Measurements from ENCODE around the gene UBAP2. TPM values are rescaled to one million over a fixed set of nuclear protein-coding genes. Genes with fewer than 3 reads are reported as not detected.

The UBAP2 gene
- total RNA-seq, 1 experiment from 2014 or later = 33.4 TPM

DNA sequence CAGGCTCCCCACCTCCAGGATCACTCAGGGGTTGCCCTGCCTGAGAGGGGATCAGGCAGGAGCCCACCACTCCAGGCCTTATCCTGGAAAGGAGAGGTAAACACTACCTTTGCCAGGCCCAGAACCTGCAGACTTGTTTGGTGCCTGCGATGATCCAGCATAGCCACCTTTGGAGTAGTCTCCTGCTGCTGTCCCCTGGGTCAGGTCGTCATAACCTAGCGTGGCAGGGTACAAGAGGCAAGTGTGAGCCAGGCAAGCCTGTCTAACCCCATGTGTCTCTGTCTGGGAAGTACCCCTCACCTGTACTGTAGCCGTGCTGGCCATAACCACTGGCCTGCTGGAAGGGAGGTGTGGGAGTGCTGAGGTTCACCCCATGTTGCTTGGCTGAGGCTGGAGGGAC lies 125.6 kb downstream of the UBAP2 start:
- no TSS peak for BruUV-seq (replicated peaks)
- DNase-seq (ENCODE audit: unreplicated experiment) = no peak
- no peaks in the 10 kb centered on the region for H3K27me3 Mint-ChIP-seq (ENCODE audit: insufficient read depth, unreplicated experiment)
- H3K4me1 Mint-ChIP-seq (ENCODE audit: insufficient read depth, unreplicated experiment) = no peaks in the 10 kb centered on the region
- intact Hi-C loops (cut with micrococcal nuclease) = loop anchor here (10.0 kb wide), 1 partner anchor 108 kb away; the partner anchor contains the start of gene UBE2R2
- no peak overlapping the region for H3K4me3 Mint-ChIP-seq (ENCODE audit: unreplicated experiment)
- TF ChIP-seq, protein P1, sequence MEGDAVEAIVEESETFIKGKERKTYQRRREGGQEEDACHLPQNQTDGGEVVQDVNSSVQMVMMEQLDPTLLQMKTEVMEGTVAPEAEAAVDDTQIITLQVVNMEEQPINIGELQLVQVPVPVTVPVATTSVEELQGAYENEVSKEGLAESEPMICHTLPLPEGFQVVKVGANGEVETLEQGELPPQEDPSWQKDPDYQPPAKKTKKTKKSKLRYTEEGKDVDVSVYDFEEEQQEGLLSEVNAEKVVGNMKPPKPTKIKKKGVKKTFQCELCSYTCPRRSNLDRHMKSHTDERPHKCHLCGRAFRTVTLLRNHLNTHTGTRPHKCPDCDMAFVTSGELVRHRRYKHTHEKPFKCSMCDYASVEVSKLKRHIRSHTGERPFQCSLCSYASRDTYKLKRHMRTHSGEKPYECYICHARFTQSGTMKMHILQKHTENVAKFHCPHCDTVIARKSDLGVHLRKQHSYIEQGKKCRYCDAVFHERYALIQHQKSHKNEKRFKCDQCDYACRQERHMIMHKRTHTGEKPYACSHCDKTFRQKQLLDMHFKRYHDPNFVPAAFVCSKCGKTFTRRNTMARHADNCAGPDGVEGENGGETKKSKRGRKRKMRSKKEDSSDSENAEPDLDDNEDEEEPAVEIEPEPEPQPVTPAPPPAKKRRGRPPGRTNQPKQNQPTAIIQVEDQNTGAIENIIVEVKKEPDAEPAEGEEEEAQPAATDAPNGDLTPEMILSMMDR (IDR thresholded peaks at IDR 0.05; ENCODE audit: unreplicated experiment) = no peak
- ChIA-PET CTCF (interaction anchor here (1.0 to 6.0 kb wide), 4 partner anchors 9 to 151 kb away, joined by 3 to 22 read pairs (median 8); no protein-coding TSS in a partner anchor), POLR2A (interaction anchor here (0.5 kb wide), 1 partner anchor 11 kb away, joined by 4 read pairs; no protein-coding TSS in a partner anchor)
- H3K36me3 Mint-ChIP-seq (ENCODE audit: insufficient read depth, unreplicated experiment) = peaks cover 85% of the 10 kb centered on the region
- H3K27ac Mint-ChIP-seq (ENCODE audit: low read depth, unreplicated experiment) = no peak overlapping the region
- no peaks in the 10 kb centered on the region for H3K9me3 Mint-ChIP-seq (ENCODE audit: unreplicated experiment)

DNA sequence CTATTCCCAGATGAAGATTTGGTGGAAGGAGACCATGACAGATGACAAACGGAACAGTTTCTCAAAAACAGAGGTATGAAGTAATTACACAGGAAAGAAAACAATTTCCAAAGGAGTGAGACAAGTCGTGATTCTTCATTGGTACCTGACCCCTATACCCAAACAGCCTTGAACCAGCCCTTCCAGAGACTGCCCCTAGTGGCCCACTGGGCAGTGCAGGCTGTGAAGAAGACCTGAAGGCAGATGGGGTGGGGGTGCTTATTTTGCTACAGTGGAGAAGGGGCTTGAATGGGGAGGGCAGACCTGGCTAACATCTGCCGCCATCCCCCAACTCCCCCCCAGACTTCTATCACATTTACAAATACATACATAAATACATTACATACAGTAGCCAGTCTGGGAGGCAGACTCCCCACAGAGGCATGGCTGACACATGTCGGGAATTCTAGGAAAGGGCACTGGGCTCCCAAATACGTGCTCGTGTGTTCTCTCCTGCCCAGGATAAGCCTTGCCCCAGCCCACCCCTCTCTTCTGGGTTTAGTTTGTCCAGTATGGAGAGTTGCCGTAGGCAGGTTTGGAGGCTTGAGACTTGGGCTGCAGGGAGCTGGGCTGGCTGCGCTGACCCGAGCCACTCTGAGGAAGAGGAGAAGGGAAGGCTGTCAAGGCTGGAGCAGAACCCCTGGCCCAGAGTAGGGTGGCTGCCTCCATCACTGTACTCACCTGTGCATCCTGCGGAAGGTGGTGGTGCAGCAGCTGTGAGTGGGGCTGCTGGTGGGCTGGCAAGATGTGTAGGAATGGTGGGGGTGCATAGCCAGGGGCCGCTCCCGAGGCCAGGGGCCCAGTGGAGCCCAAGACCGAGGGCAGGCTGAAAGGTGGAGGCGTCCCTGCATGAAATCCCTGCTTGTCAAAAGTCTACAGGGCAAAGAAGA lies 126.5 kb downstream of the UBAP2 start:
- Mint-ChIP-seq H3K27ac (ENCODE audit: low read depth, unreplicated experiment) (no peak overlapping the region), H3K9me3 (ENCODE audit: unreplicated experiment) (no peaks in the 10 kb centered on the region), H3K27me3 (ENCODE audit: insufficient read depth, unreplicated experiment) (no peaks in the 10 kb centered on the region), H3K36me3 (ENCODE audit: insufficient read depth, unreplicated experiment) (peaks cover 90% of the 10 kb centered on the region), H3K4me3 (ENCODE audit: unreplicated experiment) (no peak overlapping the region), H3K4me1 (ENCODE audit: insufficient read depth, unreplicated experiment) (no peaks in the 10 kb centered on the region)
- DNase-seq (ENCODE audit: unreplicated experiment) = peak; percentile 35
- TSS peak; percentile 38 for BruUV-seq (replicated peaks)
- intact Hi-C loops (cut with micrococcal nuclease) = loop anchor here (10.0 kb wide), 1 partner anchor 107 kb away; the partner anchor contains the start of gene UBE2R2
- ChIA-PET CTCF (interaction anchor here (0.6 to 6.0 kb wide), 6 partner anchors 9 to 184 kb away, joined by 3 to 22 read pairs (median 3); no protein-coding TSS in a partner anchor), POLR2A (interaction anchor here (0.5 kb wide), 1 partner anchor 11 kb away, joined by 4 read pairs; no protein-coding TSS in a partner anchor)
- TF ChIP-seq, protein P1 (IDR thresholded peaks at IDR 0.05; ENCODE audit: unreplicated experiment) = peak; percentile 62

DNA sequence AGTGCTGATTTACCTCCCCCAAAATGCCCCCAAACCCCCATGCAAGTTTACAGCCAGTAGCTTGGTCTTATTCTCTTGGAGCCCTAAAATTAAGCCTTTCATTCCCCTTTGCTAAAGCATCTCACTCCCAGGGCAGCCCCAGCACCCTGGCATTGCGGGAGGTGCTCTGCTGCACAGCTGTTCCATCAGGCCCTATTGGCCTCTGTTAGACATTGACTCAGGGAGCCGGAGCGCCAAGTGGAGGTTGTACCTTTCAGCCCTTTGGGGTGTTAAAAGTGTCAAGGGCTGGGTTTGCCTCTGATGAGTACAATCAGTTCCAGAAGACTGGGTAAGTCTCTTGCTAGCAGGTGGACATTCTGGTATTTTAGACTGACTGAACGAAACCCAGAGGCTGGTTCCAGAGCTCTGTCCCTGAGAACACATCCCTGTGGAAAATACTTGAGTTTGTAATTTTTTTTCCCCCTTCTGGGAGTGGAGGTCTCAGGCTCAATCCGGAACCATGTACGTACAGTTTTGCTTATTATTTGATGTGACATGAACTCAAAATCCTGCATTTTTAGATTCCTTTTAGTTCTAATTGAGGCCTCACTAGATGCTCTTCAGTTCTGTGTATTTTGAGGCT lies 129.3 kb downstream of the UBAP2 start:
- DNase-seq (ENCODE audit: unreplicated experiment) = no peak
- Mint-ChIP-seq H3K36me3 (ENCODE audit: insufficient read depth, unreplicated experiment) (peaks cover 93% of the 10 kb centered on the region), H3K27me3 (ENCODE audit: insufficient read depth, unreplicated experiment) (no peaks in the 10 kb centered on the region), H3K4me1 (ENCODE audit: insufficient read depth, unreplicated experiment) (peaks cover 11% of the 10 kb centered on the region), H3K27ac (ENCODE audit: low read depth, unreplicated experiment) (peak overlapping the region; percentile 57), H3K9me3 (ENCODE audit: unreplicated experiment) (no peaks in the 10 kb centered on the region), H3K4me3 (ENCODE audit: unreplicated experiment) (no peak overlapping the region)
- intact Hi-C loops (cut with micrococcal nuclease) = no loop called here
- TF ChIP-seq, protein P1 (IDR thresholded peaks at IDR 0.05; ENCODE audit: unreplicated experiment) = no peak
- CTCF ChIA-PET = interaction anchor here (0.7 to 1.6 kb wide), 3 partner anchors 8 to 581 kb away, joined by 3 to 6 read pairs (median 3); no protein-coding TSS in a partner anchor
- BruUV-seq (replicated peaks) = no TSS peak
- POLR2A ChIA-PET = interaction anchor here (0.7 to 1.0 kb wide), 5 partner anchors 11 to 106 kb away, joined by 3 to 5 read pairs (median 3); no protein-coding TSS in a partner anchor

DNA sequence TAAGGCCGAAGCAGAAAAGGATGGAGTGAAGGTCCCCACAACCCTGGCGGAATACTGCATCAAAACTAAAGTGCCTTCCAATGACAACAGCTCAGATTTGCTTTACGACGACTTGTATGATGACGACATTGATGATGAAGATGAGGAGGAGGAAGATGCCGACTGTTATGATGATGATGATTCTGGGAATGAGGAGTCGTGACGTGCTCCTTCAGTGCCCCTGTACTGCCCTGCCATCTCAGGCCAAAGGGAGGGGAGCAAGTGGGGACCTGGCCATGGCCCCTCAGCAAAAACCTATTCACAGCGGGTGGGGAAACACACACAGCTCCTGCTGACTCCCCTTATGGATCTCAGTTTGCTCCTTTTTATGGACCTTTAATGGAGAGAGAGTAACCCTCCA lies 131.7 kb downstream of the UBAP2 start:
- no peak overlapping the region for H3K27ac Mint-ChIP-seq (ENCODE audit: low read depth, unreplicated experiment)
- ChIA-PET CTCF (interaction anchor here (0.6 to 1.1 kb wide), 2 partner anchors 20 to 371 kb away, joined by 3 to 4 read pairs; no protein-coding TSS in a partner anchor), POLR2A (no interaction called here)
- peaks cover 86% of the 10 kb centered on the region for H3K36me3 Mint-ChIP-seq (ENCODE audit: insufficient read depth, unreplicated experiment)
- H3K4me1 Mint-ChIP-seq (ENCODE audit: insufficient read depth, unreplicated experiment) = peaks cover 11% of the 10 kb centered on the region
- intact Hi-C loops (cut with micrococcal nuclease) = no loop called here
- TF ChIP-seq, protein P1 (IDR thresholded peaks at IDR 0.05; ENCODE audit: unreplicated experiment) = no peak
- no peak overlapping the region for H3K4me3 Mint-ChIP-seq (ENCODE audit: unreplicated experiment)
- DNase-seq (ENCODE audit: unreplicated experiment) = no peak
- BruUV-seq (replicated peaks) = no TSS peak
- H3K27me3 Mint-ChIP-seq (ENCODE audit: insufficient read depth, unreplicated experiment) = no peaks in the 10 kb centered on the region
- no peaks in the 10 kb centered on the region for H3K9me3 Mint-ChIP-seq (ENCODE audit: unreplicated experiment)

Measured in MCF 10A (cell line).